ENCODE data around the gene PKLR. TPM values are rescaled to one million over a fixed set of nuclear protein-coding genes. Genes with fewer than 3 reads are reported as not detected.

PKLR gene
- polyA plus RNA-seq, 1 of the 3 experiments (the other 2 are of a cell fraction): not detected

GRCh38 chr1:155322571-155322952 is 21.3 kb upstream of the PKLR start:
- H3K27me3 ChIP-seq (ENCODE audit: insufficient read depth): no peaks in the 10 kb centered on the region
- no peaks in the 10 kb centered on the region for H3K9me2 ChIP-seq
- H3K4me1 ChIP-seq (ENCODE audit: control insufficient read depth in 1 of 2, insufficient read depth in 2 of 2, low read depth in 1 of 2, low read length in 1 of 2): peaks cover 12 to 37% of the 10 kb centered on the region in 2 experiments
- H3K79me2 ChIP-seq (ENCODE audit: insufficient read depth): peaks cover 39% of the 10 kb centered on the region
- H2AFZ ChIP-seq (ENCODE audit: low read depth): no peak overlapping the region
- H3K4me2 ChIP-seq: peak overlapping the region; percentile 97
- H3K36me3 ChIP-seq (replicated peaks in 1 of 2; ENCODE audit: control insufficient read depth in 1 of 2, insufficient read depth in 2 of 2, low read length in 1 of 2): peaks cover 7 to 22% of the 10 kb centered on the region in 2 experiments
- peak overlapping the region; percentile 84 to 95 for H3K4me3 ChIP-seq (ENCODE audit: low read depth in 2 of 2, low read length in 1 of 2)
- peak; percentile 75 for DNase-seq
- WGBS (ENCODE audit: low lambda C conversion rate): 8% methylated on average over 12 of the region's 28 CpGs
- H3K27ac ChIP-seq (ENCODE audit: low read depth in 2 of 2, low read length in 1 of 2): peak overlapping the region; percentile 95
- ChIA-PET CTCF (interaction anchor here (0.6 to 11.6 kb wide), 17 partner anchors 10 to 399 kb away, joined by 3 to 184 read pairs (median 5); partner anchors contain the start of genes CLK2, ENTREP3, FDPS and KRTCAP2), POLR2A (interaction anchor here (0.9 to 1.4 kb wide), 3 partner anchors 15 to 49 kb away, joined by 3 to 5 read pairs (median 4); partner anchors contain the start of genes CLK2 and FDPS)
- peak overlapping the region; percentile 85 for H3K9ac ChIP-seq
- H3F3A ChIP-seq (replicated peaks; ENCODE audit: insufficient read depth): peaks cover 21% of the 10 kb centered on the region
- 0 out of 2 replicates have a peak, but pooled peaks cover 5% of the 10 kb centered on the region for H4K20me1 ChIP-seq (ENCODE audit: insufficient read depth)
- H3K9me3 ChIP-seq: no peaks in the 10 kb centered on the region
- TF ChIP-seq GATA2 (CRISPR knock-in tag; IDR thresholded peaks at IDR 0.05) (no peak), TCF12 (IDR thresholded peaks at IDR 0.05) (no peak), FOSL2 (IDR thresholded peaks at IDR 0.05; ENCODE audit: borderline replicate concordance, low read depth) (no peak), RCOR1 (IDR thresholded peaks at IDR 0.05; ENCODE audit: low read length) (no peak), POLR2AphosphoS5 (IDR thresholded peaks at IDR 0.05; ENCODE audit: low read depth, low read length) (no peak), NRF1 (IDR thresholded peaks at IDR 0.05; ENCODE audit: low read depth, low read length) (no peak), EZH2phosphoT487 (IDR thresholded peaks at IDR 0.05; ENCODE audit: borderline replicate concordance, low read depth) (no peak), RAD21 (IDR thresholded peaks at IDR 0.05; ENCODE audit: low read length) (no peak), TAF1 (IDR thresholded peaks at IDR 0.05; ENCODE audit: borderline replicate concordance, low read depth, low read length) (no peak), MEF2A (IDR thresholded peaks at IDR 0.05; ENCODE audit: borderline replicate concordance, low read depth) (no peak), REST (IDR thresholded peaks at IDR 0.05; ENCODE audit: low read depth, low read length) (no peak), CHD2 (IDR thresholded peaks at IDR 0.05; ENCODE audit: low read length, partially characterized antibody) (no peak), NFIC (IDR thresholded peaks at IDR 0.05; ENCODE audit: borderline replicate concordance) (no peak), GABPA (IDR thresholded peaks at IDR 0.05; ENCODE audit: low read depth) (no peak), EP300 (IDR thresholded peaks at IDR 0.05; ENCODE audit: borderline replicate concordance in 1 of 2, low read depth in 1 of 2, low read length in 1 of 2) (no peak), SMC3 (IDR thresholded peaks at IDR 0.05; ENCODE audit: low read depth, low read length) (no peak), ELF1 (IDR thresholded peaks at IDR 0.05) (no peak)
